AG10803 (cell line): ENCODE measurements around the gene PKD1L1.

ENCODE experiments used
- DNase-seq: peaks from one replicate; pipeline ENCODE4 v3.0.0; 2010; ENCODE audit warnings: low read depth
- H3K4me3 ChIP-seq: 2 replicates; pipeline ENCODE4 v1.5.1; 2011; ENCODE audit warnings: mild to moderate bottlenecking, low read length, control low read depth
- CTCF ChIP-seq: conservative IDR thresholded peaks from 2 replicates; pipeline ENCODE4 v1.5.1; 2011; ENCODE audit warnings: mild to moderate bottlenecking, low read length, control low read depth, inconsistent platforms

Gene PKD1L1

GRCh38 chr7:47815867-47816266, 132.4 kb downstream of the PKD1L1 start:
- no peak overlapping the region for H3K4me3 ChIP-seq
- TF ChIP-seq CTCF: no peak
- DNase-seq: no peak

DNA sequence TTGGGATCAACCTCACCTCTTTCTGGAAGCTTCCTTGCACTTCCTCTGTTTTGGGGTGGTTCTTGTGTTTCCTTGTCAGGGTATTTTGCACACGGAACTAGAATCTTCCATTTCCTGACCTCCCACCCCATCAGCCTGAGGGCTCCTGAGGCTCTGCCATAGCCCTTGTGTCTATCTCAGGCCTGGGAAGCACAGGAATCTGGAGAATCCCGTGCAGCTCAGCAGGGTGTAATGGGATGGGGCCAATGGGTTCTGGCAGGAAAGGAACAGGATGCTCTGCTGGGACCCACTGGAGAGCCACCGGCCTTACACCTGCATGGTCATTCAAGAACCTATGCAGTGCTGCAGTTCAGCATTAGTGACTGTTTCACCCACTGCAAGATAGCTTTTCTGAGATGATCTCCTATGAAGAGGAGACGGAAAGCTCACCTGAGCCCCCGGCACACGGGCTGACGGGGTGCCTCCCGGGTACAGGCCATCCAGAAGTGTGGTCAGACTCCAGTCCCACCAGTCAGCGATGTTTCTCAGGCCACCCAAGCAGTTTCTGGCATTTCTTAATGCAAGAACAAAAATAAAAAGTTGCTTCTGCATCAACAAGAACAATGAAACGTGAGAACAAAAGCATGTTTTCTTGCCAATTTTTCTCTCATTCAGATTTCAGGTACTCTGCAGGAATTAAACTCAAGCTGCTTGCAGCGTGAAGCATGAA, 133.2 kb downstream of the PKD1L1 start:
- DNase-seq: no peak
- no peak overlapping the region for H3K4me3 ChIP-seq
- TF ChIP-seq CTCF: no peak

DNA sequence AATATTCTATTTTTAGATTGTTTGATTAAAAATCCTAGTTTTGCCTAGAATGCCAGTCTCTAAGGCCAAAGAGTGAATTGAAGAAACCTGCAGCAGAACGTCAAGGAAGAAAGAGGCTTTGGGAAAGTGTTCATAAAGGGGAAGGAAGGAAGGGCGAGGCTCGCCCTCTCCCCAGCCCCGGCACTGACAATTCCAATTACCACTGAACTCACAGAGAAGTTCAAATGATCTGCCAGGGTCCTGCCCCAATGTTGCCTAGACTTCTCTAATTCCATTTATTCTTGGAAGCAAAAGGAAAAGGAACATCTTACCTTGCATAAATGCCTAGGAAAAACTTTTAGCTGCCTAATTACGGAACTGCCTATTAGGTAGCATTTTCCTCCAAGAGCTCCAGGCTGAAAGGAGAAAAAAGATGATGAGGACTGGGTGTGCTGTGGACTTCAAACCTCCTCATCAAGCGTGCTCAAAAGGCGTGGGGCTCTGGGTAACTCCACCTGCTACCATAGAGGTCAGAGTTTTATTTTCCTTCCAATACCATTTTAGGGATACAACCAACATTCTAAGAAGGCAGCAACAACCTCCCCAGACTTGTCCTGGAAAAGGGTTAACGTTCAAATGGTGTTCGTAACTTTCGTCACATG, 134.5 kb downstream of the PKD1L1 start:
- TF ChIP-seq CTCF: no peak

GRCh38 chr7:47812429-47813136, 135.7 kb downstream of the PKD1L1 start:
- TF ChIP-seq CTCF: no peak
- no peak for DNase-seq
- H3K4me3 ChIP-seq: no peak overlapping the region

More for the DNA sequence above, 134.5 kb downstream of the PKD1L1 start:
- H3K4me3 ChIP-seq: no peak overlapping the region
- DNase-seq: no peak

GRCh38 chr7:47811632-47812380, 136.5 kb downstream of the PKD1L1 start:
- no peak overlapping the region for H3K4me3 ChIP-seq
- TF ChIP-seq CTCF: no peak
- no peak for DNase-seq

- no peak overlapping the region for H3K4me3 ChIP-seq
- DNase-seq: no peak
- TF ChIP-seq CTCF: no peak
Observed at GRCh38 chr7:47809387-47809786, 138.9 kb downstream of the PKD1L1 start.
